Activated naive CD8-positive, alpha-beta T cell treated with anti-CD3 and anti-CD28 coated beads, Interleukin-2, amount 10 ng/mL, durations not matched to agents 7 days and 5 days (primary cell): ENCODE measurements around the gene PPP2R1B. TPM values are rescaled to one million over a fixed set of nuclear protein-coding genes. Genes with fewer than 3 reads are reported as not detected.
A peak's percentile ranks its signal among the peaks of the same experiment; 100 is the strongest.

Experiments
- ATAC-seq: fragments of 150-1000 bp; cut with Tn5 transposase; one replicate; pipeline ENCODE4 v1.10.0; 2021; ENCODE audit warnings: low read depth, moderate library complexity
- POLR2A ChIA-PET: fragments of 350-600 bp; sonication (Branson Sonifier 250); formaldehyde crosslinking; loops from one replicate; lab custom pipeline; 2021; ENCODE audit warnings: antibody characterized with exemption; lab: Charles Lee
- DNase-seq: peaks from one replicate; pipeline ENCODE4 v3.0.0; 2021
- H3K27ac Mint-ChIP-seq: one replicate; pipeline ENCODE4 v1.8.0; 2022; ENCODE audit warnings: mild to moderate bottlenecking, mixed read lengths
- H3K27me3 Mint-ChIP-seq: one replicate; pipeline ENCODE4 v1.8.0; 2022; ENCODE audit warnings: mild to moderate bottlenecking, moderate library complexity, mixed read lengths
- H3K36me3 Mint-ChIP-seq: one replicate; pipeline ENCODE4 v1.8.0; 2021; ENCODE audit warnings: mild to moderate bottlenecking, mixed read lengths
- H3K4me1 Mint-ChIP-seq: one replicate; pipeline ENCODE4 v1.8.0; 2021; ENCODE audit warnings: mixed read lengths
- H3K4me3 Mint-ChIP-seq: one replicate; pipeline ENCODE4 v1.8.0; 2022; ENCODE audit warnings: mild to moderate bottlenecking, moderate library complexity, mixed read lengths
- H3K9me3 Mint-ChIP-seq: one replicate; pipeline ENCODE4 v1.8.0; 2021; ENCODE audit warnings: mixed read lengths
- total RNA-seq, 2 experiments: library from RNA; stranded (reverse); gene quantifications; one replicate each; pipeline ENCODE4 v1.2.3, GENCODE V29; 2021

Gene PPP2R1B
- 10 to 100 TPM; 45.1 to 47.1 TPM for total RNA-seq

- Mint-ChIP-seq H3K9me3 (no peaks in the 10 kb centered on the region), H3K4me1 (peaks cover 30% of the 10 kb centered on the region), H3K36me3 (peaks cover 17% of the 10 kb centered on the region), H3K27ac (peak within 1 kb of the TSS; percentile 97), H3K4me3 (peak within 1 kb of the TSS; percentile 98), H3K27me3 (no peaks in the 10 kb centered on the region)
- DNase-seq (peak; percentile 80), ATAC-seq (peak; percentile 93)
- POLR2A ChIA-PET = interaction anchor here (0.7 to 2.2 kb wide), 5 partner anchors 27 to 461 kb away, joined by 3 to 7 read pairs (median 5); partner anchors contain the start of genes ALG9 and SIK2
Measured at GRCh38 chr11:111765984-111766833, at the start of gene PPP2R1B. TSS of gene PPP2R1B (minus strand) at chr11:111766389. CDS start at chr11:111766361, 28 bp downstream.

GRCh38 chr11:111815489-111815888 is 49.3 kb upstream of the PPP2R1B start:
- H3K4me1 Mint-ChIP-seq = peaks cover 3% of the 10 kb centered on the region

GRCh38 chr11:111814557-111815320 is 48.5 kb upstream of the PPP2R1B start:
- no peak overlapping the region for H3K4me3 Mint-ChIP-seq
- H3K4me1 Mint-ChIP-seq = peaks cover 3% of the 10 kb centered on the region
- H3K9me3 Mint-ChIP-seq = no peaks in the 10 kb centered on the region
- no peaks in the 10 kb centered on the region for H3K27me3 Mint-ChIP-seq
- H3K27ac Mint-ChIP-seq = no peak overlapping the region
- POLR2A ChIA-PET = no interaction called here
- DNase-seq = no peak
- peaks cover 26% of the 10 kb centered on the region for H3K36me3 Mint-ChIP-seq
- no peak for ATAC-seq

More at GRCh38 chr11:111815489-111815888, 49.3 kb upstream of the PPP2R1B start:
- DNase-seq = no peak
- Mint-ChIP-seq H3K9me3 (no peaks in the 10 kb centered on the region), H3K27ac (no peak overlapping the region), H3K36me3 (peaks cover 24% of the 10 kb centered on the region), H3K4me3 (no peak overlapping the region), H3K27me3 (no peaks in the 10 kb centered on the region)
- POLR2A ChIA-PET = interaction anchor here (0.6 kb wide), 1 partner anchor 98 kb away, joined by 4 read pairs; no protein-coding TSS in a partner anchor
- no peak for ATAC-seq

GRCh38 chr11:111814106-111814505 is 47.9 kb upstream of the PPP2R1B start:
- no peak for ATAC-seq
- H3K27ac Mint-ChIP-seq = no peak overlapping the region

GRCh38 chr11:111812211-111812610 is 46.0 kb upstream of the PPP2R1B start:
- Mint-ChIP-seq H3K4me1 (peaks cover 3% of the 10 kb centered on the region), H3K27ac (no peak overlapping the region), H3K36me3 (peaks cover 26% of the 10 kb centered on the region), H3K9me3 (no peaks in the 10 kb centered on the region), H3K27me3 (no peaks in the 10 kb centered on the region), H3K4me3 (no peak overlapping the region)
- POLR2A ChIA-PET = no interaction called here
- DNase-seq (no peak), ATAC-seq (no peak)

More at GRCh38 chr11:111814106-111814505, 47.9 kb upstream of the PPP2R1B start:
- Mint-ChIP-seq H3K9me3 (no peaks in the 10 kb centered on the region), H3K36me3 (peaks cover 26% of the 10 kb centered on the region), H3K4me1 (peaks cover 3% of the 10 kb centered on the region), H3K4me3 (no peak overlapping the region), H3K27me3 (no peaks in the 10 kb centered on the region)
- POLR2A ChIA-PET = no interaction called here
- DNase-seq = no peak

- Mint-ChIP-seq H3K4me3 (no peak overlapping the region), H3K36me3 (peaks cover 30% of the 10 kb centered on the region), H3K4me1 (peaks cover 3% of the 10 kb centered on the region), H3K9me3 (no peaks in the 10 kb centered on the region), H3K27me3 (no peaks in the 10 kb centered on the region), H3K27ac (no peak overlapping the region)
- POLR2A ChIA-PET = no interaction called here
- ATAC-seq = no peak
- no peak for DNase-seq
Measured at GRCh38 chr11:111811445-111811844, 45.3 kb upstream of the PPP2R1B start.

- Mint-ChIP-seq H3K4me3 (no peak overlapping the region), H3K36me3 (peaks cover 30% of the 10 kb centered on the region), H3K4me1 (peaks cover 1% of the 10 kb centered on the region), H3K9me3 (no peaks in the 10 kb centered on the region), H3K27me3 (no peaks in the 10 kb centered on the region), H3K27ac (peak overlapping the region; percentile 1)
- POLR2A ChIA-PET = no interaction called here
- no peak for ATAC-seq
- DNase-seq = no peak
Measured at GRCh38 chr11:111808834-111809233, 42.6 kb upstream of the PPP2R1B start.

GRCh38 chr11:111808063-111808588 is 41.9 kb upstream of the PPP2R1B start:
- no peak for ATAC-seq
- Mint-ChIP-seq H3K4me3 (no peak overlapping the region), H3K4me1 (peaks cover 1% of the 10 kb centered on the region), H3K9me3 (no peaks in the 10 kb centered on the region), H3K27me3 (no peaks in the 10 kb centered on the region), H3K27ac (no peak overlapping the region), H3K36me3 (peaks cover 34% of the 10 kb centered on the region)
- DNase-seq = no peak
- POLR2A ChIA-PET = no interaction called here

GRCh38 chr11:111807076-111807475 is 40.9 kb upstream of the PPP2R1B start:
- ATAC-seq = no peak
- DNase-seq = no peak

GRCh38 chr11:111801135-111801534 is 34.9 kb upstream of the PPP2R1B start:
- Mint-ChIP-seq H3K27me3 (no peaks in the 10 kb centered on the region), H3K36me3 (peaks cover 57% of the 10 kb centered on the region), H3K4me1 (peaks cover 15% of the 10 kb centered on the region), H3K4me3 (no peak overlapping the region), H3K27ac (no peak overlapping the region), H3K9me3 (peaks cover 3% of the 10 kb centered on the region)
- DNase-seq (no peak), ATAC-seq (no peak)
- POLR2A ChIA-PET = no interaction called here

More at GRCh38 chr11:111807076-111807475, 40.9 kb upstream of the PPP2R1B start:
- Mint-ChIP-seq H3K36me3 (peaks cover 35% of the 10 kb centered on the region), H3K9me3 (no peaks in the 10 kb centered on the region), H3K4me3 (no peak overlapping the region), H3K27me3 (no peaks in the 10 kb centered on the region), H3K27ac (no peak overlapping the region), H3K4me1 (peaks cover 1% of the 10 kb centered on the region)
- POLR2A ChIA-PET = no interaction called here

- Mint-ChIP-seq H3K4me1 (peaks cover 13% of the 10 kb centered on the region), H3K27ac (no peak overlapping the region), H3K4me3 (no peak overlapping the region), H3K9me3 (peaks cover 3% of the 10 kb centered on the region), H3K27me3 (no peaks in the 10 kb centered on the region), H3K36me3 (peaks cover 51% of the 10 kb centered on the region)
- POLR2A ChIA-PET = no interaction called here
- no peak for DNase-seq
- no peak for ATAC-seq
Measured at GRCh38 chr11:111798279-111798678, 32.1 kb upstream of the PPP2R1B start.

GRCh38 chr11:111797145-111797581 is 31.0 kb upstream of the PPP2R1B start:
- H3K4me3 Mint-ChIP-seq = no peak overlapping the region
- DNase-seq = no peak
- H3K4me1 Mint-ChIP-seq = peaks cover 13% of the 10 kb centered on the region
- H3K27ac Mint-ChIP-seq = no peak overlapping the region
- H3K36me3 Mint-ChIP-seq = peaks cover 45% of the 10 kb centered on the region
- H3K27me3 Mint-ChIP-seq = no peaks in the 10 kb centered on the region
- POLR2A ChIA-PET = no interaction called here
- peaks cover 3% of the 10 kb centered on the region for H3K9me3 Mint-ChIP-seq
- ATAC-seq = no peak

GRCh38 chr11:111796696-111797095 is 30.5 kb upstream of the PPP2R1B start:
- no peak overlapping the region for H3K27ac Mint-ChIP-seq
- H3K27me3 Mint-ChIP-seq = no peaks in the 10 kb centered on the region
- H3K4me3 Mint-ChIP-seq = no peak overlapping the region
- peaks cover 42% of the 10 kb centered on the region for H3K36me3 Mint-ChIP-seq
- peaks cover 10% of the 10 kb centered on the region for H3K4me1 Mint-ChIP-seq
- peaks cover 3% of the 10 kb centered on the region for H3K9me3 Mint-ChIP-seq
- POLR2A ChIA-PET = no interaction called here
- ATAC-seq = no peak
- no peak for DNase-seq
